RWPE2 (cell line): ENCODE results near the gene DDX11.
A peak's percentile ranks its signal among the peaks of the same experiment; 100 is the strongest.
"Not testable (repeated sequence)": the region's sequence is repeated elsewhere in the genome, so short reads cannot be mapped to it uniquely, and the experiment has no call there.

ENCODE experiments used
- ATAC-seq: fragments of 200-7000 bp; cut with Tn5 transposase; 3 replicates; pipeline ENCODE4 v1.9.1; 2021; ENCODE audit warnings: low read depth
- DNase-seq: peaks from one replicate; pipeline ENCODE4 v3.0.0-alpha.2; 2020; ENCODE audit warnings: low spot score
- H3K27ac ChIP-seq: fragments of 450-650 bp; 2 replicates; pipeline ENCODE4 v1.5.1; 2017; ENCODE audit warnings: mild to moderate bottlenecking; ENCODE audit not compliant: poor library complexity, severe bottlenecking
- H3K27me3 ChIP-seq: fragments of 250-450 bp; sonication (Bioruptor Pico); 2 replicates; pipeline ENCODE4 v1.5.1; 2021; ENCODE audit warnings: mild to moderate bottlenecking, moderate library complexity; ENCODE audit not compliant: insufficient read depth, poor library complexity, severe bottlenecking
- H3K36me3 ChIP-seq: fragments of 250-450 bp; sonication (Bioruptor Pico); 2 replicates; pipeline ENCODE4 v1.5.1; 2020; ENCODE audit warnings: low read depth, mild to moderate bottlenecking, moderate library complexity
- H3K4me1 ChIP-seq: fragments of 250-450 bp; sonication (Bioruptor Pico); 2 replicates; pipeline ENCODE4 v1.5.1; 2021; ENCODE audit warnings: mild to moderate bottlenecking, moderate library complexity; ENCODE audit not compliant: insufficient read depth, poor library complexity, severe bottlenecking
- H3K4me3 ChIP-seq: fragments of 250-450 bp; sonication (Bioruptor Pico); 2 replicates; pipeline ENCODE4 v1.5.1; 2021; ENCODE audit warnings: mild to moderate bottlenecking, moderate library complexity; ENCODE audit not compliant: severe bottlenecking
- H3K9me3 ChIP-seq: fragments of 250-450 bp; sonication (Bioruptor Pico); 2 replicates; pipeline ENCODE4 v1.5.1; 2021; ENCODE audit warnings: mild to moderate bottlenecking, moderate library complexity; ENCODE audit not compliant: severe bottlenecking
- CTCF ChIP-seq: fragments of 450-650 bp; IDR thresholded peaks from one replicate; pipeline ENCODE4 v1.5.1; 2017; ENCODE audit warnings: mild to moderate bottlenecking, moderate library complexity; ENCODE audit not compliant: poor library complexity, severe bottlenecking

The DDX11 gene

GRCh38 chr12:31102125-31102524 is 28.5 kb downstream of the DDX11 start:
- ATAC-seq, H3K4me3 ChIP-seq, H3K27me3 ChIP-seq, H3K9me3 ChIP-seq, H3K27ac ChIP-seq, H3K36me3 ChIP-seq, H3K4me1 ChIP-seq, DNase-seq: not testable (repeated sequence)

DNA sequence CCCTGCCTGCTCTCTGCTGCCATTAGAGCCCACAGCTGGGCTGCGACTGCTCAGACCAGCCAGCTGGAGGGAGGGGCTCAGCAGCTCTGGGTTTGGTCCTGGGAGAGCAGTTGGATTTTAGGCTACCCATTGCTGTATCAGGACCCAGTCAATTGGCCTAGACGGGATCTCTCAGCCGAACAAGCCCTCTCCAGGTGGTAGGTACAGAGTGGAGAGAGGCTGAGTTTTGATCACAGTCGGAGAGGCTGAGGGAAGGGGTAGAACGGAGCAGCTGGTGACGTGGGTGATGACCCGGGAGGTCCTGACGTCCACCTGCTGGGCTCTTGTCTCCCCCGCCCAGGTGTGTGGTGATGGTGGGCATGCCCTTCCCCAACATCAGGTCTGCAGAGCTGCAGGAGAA is 28.9 kb downstream of the DDX11 start:
- not testable (repeated sequence) for ATAC-seq

DNA sequence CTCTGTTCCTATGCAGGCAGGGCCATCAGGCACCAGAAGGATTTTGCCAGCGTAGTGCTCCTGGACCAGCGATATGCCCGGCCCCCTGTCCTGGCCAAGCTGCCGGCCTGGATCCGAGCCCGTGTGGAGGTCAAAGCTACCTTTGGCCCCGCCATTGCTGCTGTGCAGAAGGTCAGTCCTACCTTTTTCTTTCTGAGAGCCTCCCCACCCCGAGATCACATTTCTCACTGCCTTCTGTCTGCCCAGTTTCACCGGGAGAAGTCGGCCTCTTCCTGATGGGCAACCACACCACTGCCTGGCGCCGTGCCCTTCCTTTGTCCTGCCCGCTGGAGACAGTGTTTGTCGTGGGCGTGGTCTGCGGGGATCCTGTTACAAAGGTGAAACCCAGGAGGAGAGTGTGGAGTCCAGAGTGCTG is 29.9 kb downstream of the DDX11 start:
- not testable (repeated sequence) for H3K4me3 ChIP-seq, H3K9me3 ChIP-seq, H3K36me3 ChIP-seq, H3K4me1 ChIP-seq, H3K27me3 ChIP-seq
- ATAC-seq, result peak; percentile 86
- peak; percentile 82 for DNase-seq
- peak overlapping the region; percentile 11 for H3K27ac ChIP-seq

More for the DNA sequence above, 28.9 kb downstream of the DDX11 start:
- not testable (repeated sequence) for H3K4me1 ChIP-seq, H3K27ac ChIP-seq, H3K9me3 ChIP-seq, H3K27me3 ChIP-seq, H3K36me3 ChIP-seq, H3K4me3 ChIP-seq, DNase-seq

DNA sequence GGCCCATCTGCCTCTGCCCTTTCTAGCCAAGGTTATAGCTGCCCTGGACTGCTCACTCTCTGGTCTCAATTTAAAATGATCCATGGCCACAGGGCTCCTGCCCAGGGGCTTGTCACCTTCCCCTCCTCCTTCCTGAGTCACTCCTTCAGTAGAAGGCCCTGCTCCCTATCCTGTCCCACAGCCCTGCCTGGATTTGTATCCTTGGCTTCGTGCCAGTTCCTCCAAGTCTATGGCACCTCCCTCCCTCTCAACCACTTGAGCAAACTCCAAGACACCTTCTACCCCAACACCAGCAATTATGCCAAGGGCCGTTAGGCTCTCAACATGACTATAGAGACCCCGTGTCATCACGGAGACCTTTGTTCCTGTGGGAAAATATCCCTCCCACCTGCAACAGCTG is 30.6 kb downstream of the DDX11 start:
- H3K9me3 ChIP-seq, H3K27me3 ChIP-seq, DNase-seq, H3K36me3 ChIP-seq, H3K4me3 ChIP-seq, H3K4me1 ChIP-seq: not testable (repeated sequence)
- H3K27ac ChIP-seq, result peak overlapping the region; percentile 11
- peak; percentile 62 for ATAC-seq

GRCh38 chr12:31104773-31105172 is 31.1 kb downstream of the DDX11 start:
- H3K4me1 ChIP-seq, H3K27ac ChIP-seq, H3K36me3 ChIP-seq, H3K4me3 ChIP-seq, DNase-seq, ATAC-seq, H3K27me3 ChIP-seq, H3K9me3 ChIP-seq: not testable (repeated sequence)

- peaks cover 6% of the 10 kb centered on the region for H3K4me1 ChIP-seq
- no peak for ATAC-seq
- no peaks in the 10 kb centered on the region for H3K9me3 ChIP-seq
- no peak overlapping the region for H3K27ac ChIP-seq
- no peak for DNase-seq
- no peak overlapping the region for H3K4me3 ChIP-seq
- no peaks in the 10 kb centered on the region for H3K36me3 ChIP-seq
- H3K27me3 ChIP-seq, result no peaks in the 10 kb centered on the region
- no peak for TF ChIP-seq CTCF
These were observed 32.0 kb downstream of the DDX11 start for GRCh38 chr12:31105668-31106067.

- H3K9me3 ChIP-seq, result no peaks in the 10 kb centered on the region
- no peak for ATAC-seq
- H3K27ac ChIP-seq, result no peak overlapping the region
- H3K27me3 ChIP-seq, result no peaks in the 10 kb centered on the region
- no peak overlapping the region for H3K4me3 ChIP-seq
- H3K4me1 ChIP-seq, result peaks cover 6% of the 10 kb centered on the region
- no peak for DNase-seq
- TF ChIP-seq CTCF, result no peak
- H3K36me3 ChIP-seq, result no peaks in the 10 kb centered on the region
These were observed 32.6 kb downstream of the DDX11 start for GRCh38 chr12:31106101-31106803.

GRCh38 chr12:31109773-31110172 is 36.1 kb downstream of the DDX11 start:
- not testable (repeated sequence) for ATAC-seq, H3K4me1 ChIP-seq

GRCh38 chr12:31110263-31110662 is 36.6 kb downstream of the DDX11 start:
- H3K36me3 ChIP-seq, H3K4me1 ChIP-seq, H3K4me3 ChIP-seq, H3K27me3 ChIP-seq, H3K27ac ChIP-seq, ATAC-seq, DNase-seq, H3K9me3 ChIP-seq: not testable (repeated sequence)

More at GRCh38 chr12:31109773-31110172, 36.1 kb downstream of the DDX11 start:
- H3K9me3 ChIP-seq, H3K4me3 ChIP-seq, H3K27ac ChIP-seq, H3K27me3 ChIP-seq, DNase-seq, H3K36me3 ChIP-seq: not testable (repeated sequence)

DNA sequence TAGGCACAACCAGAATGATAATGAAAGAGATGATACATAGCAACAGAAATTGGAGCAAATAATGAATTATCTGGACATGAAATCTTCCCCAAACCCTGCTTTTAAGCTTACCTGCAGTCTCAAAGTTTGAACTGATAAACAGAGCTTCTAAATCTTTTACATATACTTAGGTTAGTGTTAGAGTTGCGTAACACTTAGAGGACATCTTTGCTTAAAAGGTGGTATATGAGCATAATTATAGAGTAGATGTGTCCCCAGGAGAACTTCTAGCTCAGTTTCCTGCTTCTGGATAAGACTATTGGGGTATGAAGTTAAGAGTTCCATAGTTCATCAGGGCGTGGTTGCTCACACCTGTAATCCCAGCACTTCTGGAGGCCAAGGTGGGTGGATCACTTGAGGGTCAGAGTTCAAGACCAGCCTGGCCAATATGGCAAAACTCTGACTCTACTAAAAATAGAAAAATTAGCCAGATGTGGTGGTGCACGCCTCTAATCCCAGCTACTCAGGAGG is 41.5 kb downstream of the DDX11 start:
- H3K27me3 ChIP-seq, DNase-seq, H3K27ac ChIP-seq, H3K9me3 ChIP-seq, H3K4me1 ChIP-seq, H3K36me3 ChIP-seq, ATAC-seq, H3K4me3 ChIP-seq: not testable (repeated sequence)
